Stomach (tissue), 9 donors: ENCODE data around the gene AP1G1. TPM values are rescaled to one million over a fixed set of nuclear protein-coding genes. Genes with fewer than 3 reads are reported as not detected.

Experiments
- DNase-seq, 2 donors: peaks; one replicate each; pipeline versions ENCODE4 v3.0.0 to v3.0.0-alpha.2; 2013 to 2019
- H3K27ac ChIP-seq, 5 donors: fragments of 200-600 bp in 4 of 5; sonication (generic) in 4 of 5; one replicate each; pipeline ENCODE4 v1.5.1; 2013 to 2019; ENCODE audit warnings: mild to moderate bottlenecking in 1 of 5, moderate library complexity in 1 of 5
- H3K27me3 ChIP-seq, 3 donors: fragments of 200-600 bp; sonication (generic); one replicate each; pipeline ENCODE4 v1.5.1; 2017 to 2019; ENCODE audit warnings: mixed run types in 1 of 3
- H3K36me3 ChIP-seq, 4 donors: fragments of 200-600 bp; sonication (generic); 1 replicate in 3 of 4; 2 replicates in 1 of 4; pipeline ENCODE4 v1.5.1; 2016 to 2019
- H3K4me1 ChIP-seq, 4 donors: fragments of 200-600 bp; sonication (generic); one replicate each; pipeline ENCODE4 v1.5.1; 2016 to 2019
- H3K4me3 ChIP-seq, 4 donors: fragments of 200-600 bp; sonication (generic) in 3 of 4; one replicate each; pipeline ENCODE4 v1.5.1; 2016 to 2019; ENCODE audit warnings: mild to moderate bottlenecking in 1 of 4
- H3K9me3 ChIP-seq, 4 donors: fragments of 200-600 bp; sonication (generic); one replicate each; pipeline ENCODE4 v1.5.1; 2016 to 2019
- CTCF ChIP-seq, 7 experiments: fragments of 450-650 bp in 4 of 7; fragments of 200-600 bp in 3 of 7; sonication (generic) in 3 of 7; IDR thresholded peaks; one replicate each; pipeline ENCODE4 v1.5.1; 2016 to 2019; ENCODE audit warnings: antibody characterized with exemption in 7 of 7, control low read depth in 2 of 7, mild to moderate bottlenecking in 1 of 7
- EP300 ChIP-seq: sonication (generic); formaldehyde crosslinking; IDR thresholded peaks from one replicate; pipeline ENCODE4 v1.6.1; 2017; ENCODE audit warnings: antibody characterized with exemption
- POLR2A ChIP-seq, 4 donors: fragments of 450-650 bp; IDR thresholded peaks; one replicate each; pipeline ENCODE4 v1.6.1; 2016; ENCODE audit warnings: antibody characterized with exemption in 4 of 4, control low read depth in 2 of 4, mild to moderate bottlenecking in 1 of 4, moderate library complexity in 1 of 4
- POLR2AphosphoS5 ChIP-seq, 3 donors: sonication (generic); formaldehyde crosslinking; IDR thresholded peaks; one replicate each; pipeline ENCODE4 v1.6.1; 2016; ENCODE audit warnings: antibody characterized with exemption in 3 of 3
- WGBS, 5 donors: extraction: QIAGEN DNeasy Blood & Tissue Kit in 3 of 5; methylation state at CpG; one replicate each; pipeline versions ENCODE4 v1.1.5 to v1.1.7; 2013 to 2018; 5-methylcytosine and 5-hydroxymethylcytosine counted together
- intact Hi-C: fragments of 100-400 bp; cut with DNase I; formaldehyde crosslinking; loops from one replicate; pipeline ENCODE4 v1.15.1; 2023; ENCODE audit warnings: low total_unique reads
- polyA plus RNA-seq, 3 donors: library from polyadenylated mRNA; stranded (reverse); fragments of 200-250 nt; gene quantifications; one replicate each; pipeline ENCODE4 v1.2.3, GENCODE V29; 2013
- total RNA-seq, 5 donors: library from RNA; depleted of rRNA; stranded (reverse); fragments of >200 nt; gene quantifications; one replicate each; pipeline versions ENCODE4 v1.1.0 to v1.2.3, GENCODE V29; 2014 to 2016
- donor health status: healthy with polysubstance abuse.
- donor health status: Bipolar disorder and iron deficiency.
- donor health status: healthy.

AP1G1 gene
- total and polyA plus RNA-seq, 8 donors = 11.7 to 198 (median 123) TPM

GRCh38 chr16:71777329-71777728 is 31.3 kb downstream of the AP1G1 start:
- no peak for DNase-seq
- intact Hi-C loops = no loop called here
- no peak for TF ChIP-seq EP300
- no peak for TF ChIP-seq POLR2A (IDR thresholded peaks at IDR 0.05)
- no peak for TF ChIP-seq CTCF (IDR thresholded peaks at IDR 0.05)
- no peak for TF ChIP-seq POLR2AphosphoS5 (IDR thresholded peaks at IDR 0.05)
- Histone ChIP-seq H3K9me3 (no peaks in the 10 kb centered on the region), H3K4me1 (peaks cover 4 to 45% (median 24%) of the 10 kb centered on the region in 4 donors), H3K27ac (no peak overlapping the region), H3K36me3 (peaks cover 14 to 67% (median 48%) of the 10 kb centered on the region in 4 donors), H3K4me3 (no peak overlapping the region), H3K27me3 (no peaks in the 10 kb centered on the region)
- WGBS, 5 donors = 93 to 98% (median 97%) methylated on average over 9 to 10 of the region's 10 CpGs

- Histone ChIP-seq H3K9me3 (no peaks in the 10 kb centered on the region), H3K4me3 (no peak overlapping the region), H3K27me3 (no peaks in the 10 kb centered on the region), H3K36me3 (peaks cover 19 to 75% (median 55%) of the 10 kb centered on the region in 4 donors), H3K27ac (peak overlapping the region in 1 of 5 donors; percentile 29), H3K4me1 (peaks cover 0 to 31% (median 15%) of the 10 kb centered on the region in 4 donors)
- DNase-seq = no peak
- intact Hi-C loops = no loop called here
- 61 to 82% (median 69%) methylated on average over 4 of the region's 4 CpGs for WGBS, 5 donors
- TF ChIP-seq EP300 (no peak), POLR2A (IDR thresholded peaks at IDR 0.05) (no peak), CTCF (IDR thresholded peaks at IDR 0.05) (no peak), POLR2AphosphoS5 (IDR thresholded peaks at IDR 0.05) (no peak)
Observed at GRCh38 chr16:71775949-71776348, 32.7 kb downstream of the AP1G1 start.

- H3K4me1 ChIP-seq = peaks cover 0 to 19% (median 8%) of the 10 kb centered on the region in 4 donors
- intact Hi-C loops = no loop called here
- H3K9me3 ChIP-seq = no peaks in the 10 kb centered on the region
- H3K27me3 ChIP-seq = no peaks in the 10 kb centered on the region
- H3K27ac ChIP-seq = no peak overlapping the region
- no peak overlapping the region for H3K4me3 ChIP-seq
- H3K36me3 ChIP-seq = peaks cover 27 to 84% (median 72%) of the 10 kb centered on the region in 4 donors
- no peak for DNase-seq
- TF ChIP-seq POLR2A (IDR thresholded peaks at IDR 0.05) (no peak), EP300 (no peak), POLR2AphosphoS5 (IDR thresholded peaks at IDR 0.05) (no peak), CTCF (IDR thresholded peaks at IDR 0.05) (no peak)
Observed at GRCh38 chr16:71771571-71771970, 37.1 kb downstream of the AP1G1 start.

- Histone ChIP-seq H3K27me3 (no peaks in the 10 kb centered on the region), H3K27ac (no peak overlapping the region), H3K36me3 (peaks cover 34 to 93% (median 82%) of the 10 kb centered on the region in 4 donors), H3K9me3 (no peaks in the 10 kb centered on the region), H3K4me3 (no peak overlapping the region), H3K4me1 (peaks cover 0 to 21% (median 5%) of the 10 kb centered on the region in 4 donors)
- TF ChIP-seq EP300 (no peak), POLR2AphosphoS5 (IDR thresholded peaks at IDR 0.05) (no peak), CTCF (IDR thresholded peaks at IDR 0.05) (no peak), POLR2A (IDR thresholded peaks at IDR 0.05) (no peak)
- 79 to 96% (median 87%) methylated on average over 1 of the region's 1 CpG for WGBS, 5 donors
- DNase-seq = no peak
- intact Hi-C loops = no loop called here
Observed at GRCh38 chr16:71769222-71769621, 39.4 kb downstream of the AP1G1 start.
